ENCODE measurements around the gene OOSP4A.

OOSP4A gene

DNA sequence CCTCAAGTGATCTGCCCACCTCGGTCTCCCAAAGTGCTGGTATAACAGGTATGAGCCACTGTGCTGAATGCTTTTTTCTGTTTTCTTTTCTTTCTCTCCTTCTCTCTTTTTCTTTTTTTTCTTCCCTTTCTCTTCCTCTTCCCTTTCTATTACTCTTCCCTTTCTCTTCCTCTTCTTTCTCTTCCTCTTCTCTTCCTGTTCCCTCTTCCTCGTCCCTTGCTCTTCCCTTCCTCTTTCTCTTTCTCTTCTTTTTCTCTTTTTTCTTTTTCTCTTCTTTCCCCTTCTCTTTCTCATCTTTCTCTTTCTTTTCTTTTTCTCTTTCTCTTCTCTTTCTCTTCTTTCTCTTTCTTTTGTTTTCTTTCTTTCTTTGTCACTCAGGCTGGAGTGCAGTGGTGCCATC, 24.4 kb upstream of the OOSP4A start:
- TF ChIP-seq, protein P1, sequence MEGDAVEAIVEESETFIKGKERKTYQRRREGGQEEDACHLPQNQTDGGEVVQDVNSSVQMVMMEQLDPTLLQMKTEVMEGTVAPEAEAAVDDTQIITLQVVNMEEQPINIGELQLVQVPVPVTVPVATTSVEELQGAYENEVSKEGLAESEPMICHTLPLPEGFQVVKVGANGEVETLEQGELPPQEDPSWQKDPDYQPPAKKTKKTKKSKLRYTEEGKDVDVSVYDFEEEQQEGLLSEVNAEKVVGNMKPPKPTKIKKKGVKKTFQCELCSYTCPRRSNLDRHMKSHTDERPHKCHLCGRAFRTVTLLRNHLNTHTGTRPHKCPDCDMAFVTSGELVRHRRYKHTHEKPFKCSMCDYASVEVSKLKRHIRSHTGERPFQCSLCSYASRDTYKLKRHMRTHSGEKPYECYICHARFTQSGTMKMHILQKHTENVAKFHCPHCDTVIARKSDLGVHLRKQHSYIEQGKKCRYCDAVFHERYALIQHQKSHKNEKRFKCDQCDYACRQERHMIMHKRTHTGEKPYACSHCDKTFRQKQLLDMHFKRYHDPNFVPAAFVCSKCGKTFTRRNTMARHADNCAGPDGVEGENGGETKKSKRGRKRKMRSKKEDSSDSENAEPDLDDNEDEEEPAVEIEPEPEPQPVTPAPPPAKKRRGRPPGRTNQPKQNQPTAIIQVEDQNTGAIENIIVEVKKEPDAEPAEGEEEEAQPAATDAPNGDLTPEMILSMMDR (IDR thresholded peaks at IDR 0.05; ENCODE audit: borderline replicate concordance, insufficient read depth, low read depth, low read length): no peak

DNA sequence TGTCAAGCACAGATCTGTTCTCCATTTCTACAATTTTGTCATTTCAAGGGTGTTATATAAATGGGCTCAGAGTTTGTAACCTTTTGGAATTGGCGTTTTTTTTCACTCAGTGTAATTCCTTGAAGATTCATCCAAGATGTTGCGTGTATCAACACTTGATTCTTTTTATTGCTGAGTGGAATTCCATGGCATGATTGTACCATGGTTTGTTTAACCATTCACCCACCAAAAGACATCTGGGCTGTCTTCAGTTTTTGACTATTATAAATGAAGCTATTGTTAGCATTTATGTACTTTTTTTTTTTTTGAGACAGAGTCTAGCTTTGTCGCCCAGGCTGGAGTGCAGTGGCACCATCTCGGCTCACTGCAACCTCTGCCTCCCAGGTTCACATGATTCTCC, 22.7 kb upstream of the OOSP4A start:
- H3K4me3 ChIP-seq (ENCODE audit: low read depth, low read length): no peak overlapping the region
- TF ChIP-seq, protein P1 (IDR thresholded peaks at IDR 0.05; ENCODE audit: borderline replicate concordance, insufficient read depth, low read depth, low read length): no peak

More for the DNA sequence above, 24.4 kb upstream of the OOSP4A start:
- no peak overlapping the region for H3K4me3 ChIP-seq (ENCODE audit: low read depth, low read length)

DNA sequence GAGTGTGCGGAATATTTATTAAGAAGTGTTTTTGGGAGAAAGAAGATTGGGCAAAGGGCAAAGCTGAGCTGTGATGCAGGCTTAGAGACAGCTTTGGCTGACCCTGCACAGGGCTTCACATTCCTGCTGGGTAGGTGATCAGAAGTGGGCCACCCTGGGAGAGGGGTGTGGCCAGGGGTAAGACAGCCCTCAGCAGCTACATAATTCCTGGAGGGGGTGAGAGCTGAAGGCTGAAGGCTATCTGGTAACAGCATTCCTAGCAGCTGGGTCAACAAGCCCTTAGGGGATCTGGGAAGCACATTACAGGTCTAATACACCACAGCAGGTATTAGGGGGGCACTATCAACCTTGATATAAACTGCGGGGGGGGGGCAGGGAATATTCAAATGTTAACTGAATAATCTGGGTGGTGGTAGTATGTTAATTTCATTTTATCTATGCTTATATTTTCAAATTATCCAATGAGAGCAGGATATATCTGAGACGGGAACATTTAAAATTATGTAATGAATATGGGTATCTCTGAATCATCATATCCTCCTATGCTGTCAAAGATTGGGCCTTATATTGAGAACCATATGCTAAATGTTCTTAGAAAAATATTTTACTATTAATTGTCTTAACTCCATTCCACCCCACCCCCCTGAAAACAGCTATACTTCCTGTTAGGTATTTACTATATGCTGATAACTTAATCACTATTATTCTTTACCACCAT, 19.7 kb upstream of the OOSP4A start:
- TF ChIP-seq, protein P1 (IDR thresholded peaks at IDR 0.05; ENCODE audit: borderline replicate concordance, insufficient read depth, low read depth, low read length): no peak
- no peak overlapping the region for H3K4me3 ChIP-seq (ENCODE audit: low read depth, low read length)

DNA sequence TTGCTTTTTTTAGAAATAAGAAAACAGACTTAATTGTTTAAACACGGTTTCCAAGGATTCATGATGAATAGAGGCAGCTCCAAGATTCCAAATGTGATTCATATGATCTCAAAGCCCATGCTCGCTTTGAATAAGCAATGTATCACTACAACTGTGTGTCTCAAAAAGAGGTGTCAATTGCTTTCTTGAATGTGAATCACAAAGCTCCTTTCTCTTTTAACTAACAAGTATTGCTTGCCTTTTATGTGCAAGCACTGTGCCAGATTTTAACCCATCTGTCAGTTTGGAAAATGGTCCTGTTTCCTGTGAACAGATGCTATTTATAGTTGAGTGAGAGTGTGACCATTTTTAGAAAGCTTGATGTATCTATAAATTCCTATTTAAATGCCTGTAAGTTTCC, 19.1 kb upstream of the OOSP4A start:
- TF ChIP-seq, protein P1 (IDR thresholded peaks at IDR 0.05; ENCODE audit: borderline replicate concordance, insufficient read depth, low read depth, low read length): no peak
- no peak overlapping the region for H3K4me3 ChIP-seq (ENCODE audit: low read depth, low read length)

DNA sequence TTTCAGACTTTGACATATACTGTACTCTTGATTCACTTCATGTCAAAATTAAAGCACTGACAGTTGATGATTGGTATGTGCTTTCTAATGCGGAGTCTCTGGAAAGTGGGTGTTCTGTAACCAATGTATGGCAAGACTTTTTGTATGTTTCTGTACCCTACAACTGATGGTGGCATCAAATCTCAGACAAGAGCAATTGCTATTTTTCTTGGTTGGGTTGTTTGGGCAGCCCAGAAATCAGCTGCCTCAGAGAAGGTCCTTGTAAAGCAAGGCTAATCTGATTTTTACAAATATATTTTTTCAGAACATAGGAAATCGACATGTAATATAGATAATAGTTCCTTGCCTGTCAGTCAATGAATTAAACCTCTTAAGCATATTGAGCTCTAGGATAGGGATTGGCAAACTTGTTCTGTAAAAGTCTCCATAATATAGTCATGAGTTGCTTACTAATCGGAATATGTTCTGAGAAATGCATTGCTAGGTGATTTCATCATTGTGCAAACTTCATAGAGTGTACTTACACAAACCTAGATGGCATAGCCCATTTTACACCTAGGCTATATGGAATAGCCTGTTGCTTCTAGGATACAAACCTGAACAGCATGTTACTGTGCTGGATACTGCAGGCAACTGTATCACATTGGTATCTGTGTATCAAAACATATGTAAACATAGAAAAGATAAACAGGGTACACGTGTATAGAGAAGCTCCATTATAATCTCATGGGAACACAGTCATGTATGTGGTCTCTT, 10.2 kb upstream of the OOSP4A start:
- TF ChIP-seq, protein P1 (IDR thresholded peaks at IDR 0.05; ENCODE audit: borderline replicate concordance, insufficient read depth, low read depth, low read length): no peak

DNA sequence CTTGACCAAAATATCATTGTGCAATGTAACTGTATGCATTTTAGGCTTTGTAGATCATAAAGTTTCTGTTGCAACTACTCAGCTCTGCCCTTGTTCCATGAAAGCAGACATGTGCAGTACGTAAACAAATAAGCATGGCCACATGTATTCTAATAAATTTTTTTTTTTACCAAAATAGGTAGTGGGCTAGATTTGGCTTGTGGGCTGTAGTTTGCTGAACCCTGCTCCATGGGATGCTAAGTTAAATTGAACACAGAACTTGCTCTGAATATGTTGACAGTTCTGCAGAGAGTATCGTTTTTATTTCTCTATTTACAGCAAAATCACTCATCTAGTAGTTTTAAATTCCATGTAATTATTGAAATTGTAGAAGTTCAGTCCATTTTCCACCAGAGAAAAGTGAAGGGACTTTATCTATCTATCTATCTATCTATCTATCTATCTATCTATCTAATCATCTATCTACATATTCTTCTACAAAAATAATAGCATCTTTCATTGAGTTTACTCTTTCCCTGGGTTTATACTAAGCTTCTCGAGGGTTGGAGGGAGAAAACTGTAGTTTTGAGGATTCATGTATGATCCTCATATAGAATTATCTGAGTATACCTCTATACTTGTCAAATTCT, 9.5 kb upstream of the OOSP4A start:
- H3K4me3 ChIP-seq (ENCODE audit: low read depth, low read length): no peak overlapping the region
- TF ChIP-seq, protein P1 (IDR thresholded peaks at IDR 0.05; ENCODE audit: borderline replicate concordance, insufficient read depth, low read depth, low read length): no peak

More for the DNA sequence above, 10.2 kb upstream of the OOSP4A start:
- no peak overlapping the region for H3K4me3 ChIP-seq (ENCODE audit: low read depth, low read length)

Measured in GM12875 (cell line).